HG02623 (cell line): Measurements from ENCODE around the gene SAV1.
"Not testable (repeated sequence)": the region's sequence is repeated elsewhere in the genome, so short reads cannot be mapped to it uniquely, and the experiment has no call there.

Experiments
- ATAC-seq: cut with Tn5 transposase; IDR thresholded peaks from one replicate; pipeline ENCODE4 v1.9.1; 2021; ENCODE audit warnings: moderate library complexity; ENCODE audit not compliant: unreplicated experiment

SAV1 gene

GRCh38 chr14:50667996-50668825, at the start of gene SAV1:
Gene SAV1, minus strand, starts transcription at chr14:50668306. Its CDS starts 339 bp downstream, at chr14:50667967.
- ATAC-seq: peak; percentile 37

- no peak for ATAC-seq
These were observed 49.7 kb upstream of the SAV1 start for GRCh38 chr14:50717811-50718210.

GRCh38 chr14:50714450-50715073, 46.5 kb upstream of the SAV1 start:
- ATAC-seq: no peak

- ATAC-seq: no peak
These were observed 42.9 kb upstream of the SAV1 start for GRCh38 chr14:50711043-50711442.

GRCh38 chr14:50705026-50705593, 37.0 kb upstream of the SAV1 start:
- ATAC-seq: no peak

GRCh38 chr14:50704454-50705010, 36.4 kb upstream of the SAV1 start:
- ATAC-seq: no peak

- no peak for ATAC-seq
These were observed 29.7 kb upstream of the SAV1 start for GRCh38 chr14:50697659-50698290.

GRCh38 chr14:50694260-50694659, 26.2 kb upstream of the SAV1 start:
- ATAC-seq: not testable (repeated sequence)

- ATAC-seq: no peak
These were observed 20.8 kb upstream of the SAV1 start for GRCh38 chr14:50688875-50689274.

GRCh38 chr14:50679674-50680073, 11.6 kb upstream of the SAV1 start:
- ATAC-seq: no peak

GRCh38 chr14:50678163-50678562, 10.1 kb upstream of the SAV1 start:
- ATAC-seq: no peak

- no peak for ATAC-seq
These were observed 9.5 kb upstream of the SAV1 start for GRCh38 chr14:50677527-50678063.

- no peak for ATAC-seq
These were observed 8.9 kb upstream of the SAV1 start for GRCh38 chr14:50676814-50677516.

GRCh38 chr14:50675597-50675996, 7.5 kb upstream of the SAV1 start:
- ATAC-seq: no peak

- ATAC-seq: no peak
These were observed 2.8 kb upstream of the SAV1 start for GRCh38 chr14:50670866-50671256.

- no peak for ATAC-seq
These were observed 2.2 kb upstream of the SAV1 start for GRCh38 chr14:50670196-50670865.

GRCh38 chr14:50669441-50669986, 1.4 kb upstream of the SAV1 start:
- ATAC-seq: no peak

GRCh38 chr14:50668826-50669143, 679 bp upstream of the SAV1 start:
- ATAC-seq: no peak

- peak; percentile 40 for ATAC-seq
These were observed 466 bp downstream of the SAV1 start for GRCh38 chr14:50667684-50667995.
